GM18507 (cell line): Measurements from ENCODE around the gene FAM120B.
"Not testable (repeated sequence)": the region's sequence is repeated elsewhere in the genome, so short reads cannot be mapped to it uniquely, and the experiment has no call there.

Source experiments
- DNase-seq: peaks from one replicate; pipeline ENCODE4 v3.0.0; 2011; ENCODE audit warnings: low read depth; ENCODE audit not compliant: insufficient read length; ENCODE audit errors: extremely low spot score
- FAIRE-seq: peaks from 2 replicates; lab custom pipeline; 2011; peaks lifted over from hg19 to GRCh38; lab: Jason Lieb, UNC

FAM120B gene, protein sequence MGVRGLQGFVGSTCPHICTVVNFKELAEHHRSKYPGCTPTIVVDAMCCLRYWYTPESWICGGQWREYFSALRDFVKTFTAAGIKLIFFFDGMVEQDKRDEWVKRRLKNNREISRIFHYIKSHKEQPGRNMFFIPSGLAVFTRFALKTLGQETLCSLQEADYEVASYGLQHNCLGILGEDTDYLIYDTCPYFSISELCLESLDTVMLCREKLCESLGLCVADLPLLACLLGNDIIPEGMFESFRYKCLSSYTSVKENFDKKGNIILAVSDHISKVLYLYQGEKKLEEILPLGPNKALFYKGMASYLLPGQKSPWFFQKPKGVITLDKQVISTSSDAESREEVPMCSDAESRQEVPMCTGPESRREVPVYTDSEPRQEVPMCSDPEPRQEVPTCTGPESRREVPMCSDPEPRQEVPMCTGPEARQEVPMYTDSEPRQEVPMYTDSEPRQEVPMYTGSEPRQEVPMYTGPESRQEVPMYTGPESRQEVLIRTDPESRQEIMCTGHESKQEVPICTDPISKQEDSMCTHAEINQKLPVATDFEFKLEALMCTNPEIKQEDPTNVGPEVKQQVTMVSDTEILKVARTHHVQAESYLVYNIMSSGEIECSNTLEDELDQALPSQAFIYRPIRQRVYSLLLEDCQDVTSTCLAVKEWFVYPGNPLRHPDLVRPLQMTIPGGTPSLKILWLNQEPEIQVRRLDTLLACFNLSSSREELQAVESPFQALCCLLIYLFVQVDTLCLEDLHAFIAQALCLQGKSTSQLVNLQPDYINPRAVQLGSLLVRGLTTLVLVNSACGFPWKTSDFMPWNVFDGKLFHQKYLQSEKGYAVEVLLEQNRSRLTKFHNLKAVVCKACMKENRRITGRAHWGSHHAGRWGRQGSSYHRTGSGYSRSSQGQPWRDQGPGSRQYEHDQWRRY

DNA sequence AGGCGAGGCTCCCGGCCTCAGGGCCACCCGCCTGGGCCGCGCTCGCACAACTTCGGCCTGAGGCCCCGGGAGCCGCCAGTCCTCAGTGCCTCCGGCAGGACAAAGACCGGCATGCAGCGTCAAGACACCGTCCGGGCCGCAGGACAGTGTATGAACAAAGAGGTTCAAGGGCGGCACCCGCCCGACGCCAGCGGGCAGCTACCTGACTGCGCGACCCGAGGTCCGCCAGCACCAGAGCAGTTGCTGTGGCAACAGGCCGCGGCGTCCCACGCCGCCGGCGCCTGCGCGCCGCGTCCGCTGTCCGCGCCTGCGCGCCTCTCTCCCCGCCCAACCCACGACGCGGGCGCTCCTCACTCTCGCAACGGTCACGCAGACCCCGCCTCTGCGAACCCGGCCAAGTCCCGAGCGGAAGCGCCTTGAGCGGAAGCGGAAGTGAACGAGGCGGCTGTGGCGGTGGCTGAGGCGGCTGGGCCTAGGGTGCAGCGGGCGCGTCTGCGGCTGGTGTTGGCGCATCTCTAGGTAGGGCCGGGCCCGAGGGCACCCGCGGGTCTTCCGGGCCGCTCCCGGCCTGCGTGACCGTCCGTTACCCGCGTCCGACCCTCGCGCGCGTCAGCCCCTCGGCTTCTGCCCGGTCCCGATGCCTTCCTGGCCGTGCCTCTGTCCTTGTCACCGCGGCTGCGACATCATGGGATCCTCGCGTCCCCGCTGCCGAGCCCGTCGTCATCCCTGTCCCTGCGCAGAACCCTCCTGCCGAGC, at the start of gene FAM120B:
FAM120B (plus strand) TSS at position 435 of the 756 bp plus-strand sequence. CDS start 10,633 bp downstream, outside the sequence.
- FAIRE-seq (peak; percentile 95), DNase-seq (peak; percentile 98)

DNA sequence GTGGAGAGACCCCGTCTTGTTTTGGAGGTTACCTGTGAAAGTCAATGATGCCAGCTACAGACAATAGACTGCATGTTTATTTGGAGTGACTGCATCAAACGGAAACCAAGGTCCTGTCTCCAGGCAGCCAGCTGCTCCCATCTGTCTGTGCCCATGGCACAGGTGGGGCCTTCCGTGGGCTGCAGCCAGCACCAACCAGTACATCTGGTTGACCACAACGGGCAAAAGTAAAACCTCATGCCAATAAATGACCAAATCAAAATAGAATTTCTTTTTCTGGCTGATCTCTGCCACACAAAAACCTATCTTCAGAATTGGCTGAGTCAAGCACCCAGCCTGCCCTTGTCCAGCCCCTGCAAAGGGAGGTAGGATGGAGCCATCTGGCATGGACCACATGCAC, 49.2 kb upstream of the FAM120B start:
- FAIRE-seq (no peak), DNase-seq (no peak)

DNA sequence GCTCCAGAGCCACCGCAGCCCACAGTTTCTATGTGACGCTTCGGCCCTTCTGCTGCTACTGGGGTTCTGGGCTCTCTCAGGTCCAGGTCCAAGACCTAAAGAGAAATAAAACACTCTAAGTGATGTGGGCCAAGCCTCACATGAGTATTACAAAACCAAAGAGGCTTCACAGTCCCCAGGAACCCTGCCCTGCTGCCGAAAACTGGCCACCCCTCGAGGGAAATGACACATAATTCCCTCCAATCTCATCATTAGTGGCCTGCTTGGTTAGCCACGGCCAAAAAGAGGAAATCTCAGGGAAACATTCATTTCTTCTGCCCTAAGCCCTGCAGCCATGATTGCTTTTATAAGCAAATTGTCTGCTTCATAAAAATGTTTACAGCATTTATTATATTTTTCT, 48.2 kb upstream of the FAM120B start:
- DNase-seq (no peak), FAIRE-seq (no peak)

DNA sequence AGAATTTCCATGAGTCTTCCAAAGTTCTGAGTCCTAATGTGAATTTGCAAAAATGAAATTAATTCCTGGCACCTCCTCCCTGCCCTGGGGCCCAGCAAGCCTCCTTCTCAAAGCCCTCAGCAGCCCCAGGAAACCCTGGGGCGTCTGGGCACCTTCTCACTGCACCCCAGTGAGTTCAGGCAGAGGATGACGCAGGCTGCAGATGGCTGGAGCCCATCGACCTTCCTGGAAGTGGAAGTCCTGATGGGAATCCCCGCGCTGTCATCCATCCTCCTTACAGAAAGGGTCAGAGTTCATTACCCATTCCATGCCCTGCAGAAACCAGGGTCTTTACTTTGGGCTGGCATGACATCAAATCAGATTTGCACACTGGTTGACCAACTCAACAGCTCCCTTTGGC, 47.3 kb upstream of the FAM120B start:
- FAIRE-seq: no peak
- no peak for DNase-seq

DNA sequence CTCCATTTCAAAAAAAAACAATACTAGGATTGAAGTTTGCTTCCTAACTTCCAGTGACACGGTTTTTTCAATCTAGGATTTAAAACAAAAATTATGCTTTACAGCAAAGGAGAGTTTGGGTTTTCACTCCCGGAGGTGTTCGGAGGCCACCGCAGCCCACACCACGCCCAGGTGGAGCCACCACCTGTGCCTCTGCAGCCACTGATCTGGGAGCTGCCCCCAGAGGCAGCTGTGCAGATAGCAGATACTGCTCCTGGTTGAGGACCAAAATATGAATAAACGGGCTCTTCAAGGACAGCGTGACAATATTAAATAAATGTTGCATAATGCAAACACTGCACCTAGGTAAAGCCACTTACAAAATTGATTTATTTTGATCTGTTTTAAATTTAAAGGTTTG, 45.9 kb upstream of the FAM120B start:
- DNase-seq (no peak), FAIRE-seq (no peak)

DNA sequence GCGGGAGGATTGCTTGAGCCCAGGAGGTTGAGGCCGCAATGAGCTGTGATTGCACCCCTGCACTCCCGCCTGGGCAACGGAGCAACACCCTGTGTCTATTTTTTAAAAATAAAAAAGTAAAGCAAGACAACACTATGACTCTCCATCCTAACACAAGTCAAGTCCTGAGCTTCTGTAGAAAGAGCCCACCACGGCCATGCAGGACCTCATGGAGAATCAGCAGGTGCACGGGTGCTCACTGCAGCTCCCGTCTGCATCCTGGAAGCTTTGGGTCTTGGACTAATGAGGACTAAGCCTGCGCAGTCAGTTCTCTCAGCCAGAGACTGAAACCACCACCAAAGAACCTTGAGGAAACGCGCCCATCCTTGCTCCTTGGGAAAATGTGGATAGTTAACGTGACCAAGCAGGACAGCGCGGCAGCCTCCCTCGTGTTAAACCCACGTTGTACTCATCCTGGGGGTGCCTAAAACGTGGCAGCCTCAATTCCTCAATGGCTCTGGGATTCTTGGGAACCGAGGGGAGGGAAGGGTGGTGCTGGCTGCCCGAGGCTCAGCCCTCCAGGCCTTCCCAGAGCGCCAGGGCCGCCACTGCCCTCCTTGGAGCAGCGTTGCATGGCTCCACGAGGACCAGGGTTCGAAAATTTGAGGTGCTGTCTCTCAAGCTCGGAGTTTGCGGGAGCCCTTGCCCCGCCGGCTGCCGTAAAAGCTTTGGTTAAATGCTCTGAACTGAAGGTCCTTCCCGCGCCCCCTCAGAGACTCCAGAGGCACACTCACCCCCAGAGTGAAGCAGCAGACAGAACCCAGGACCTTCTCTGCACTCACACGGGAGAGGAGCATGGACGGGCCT, 44.7 kb upstream of the FAM120B start:
- no peak for DNase-seq
- no peak for FAIRE-seq

DNA sequence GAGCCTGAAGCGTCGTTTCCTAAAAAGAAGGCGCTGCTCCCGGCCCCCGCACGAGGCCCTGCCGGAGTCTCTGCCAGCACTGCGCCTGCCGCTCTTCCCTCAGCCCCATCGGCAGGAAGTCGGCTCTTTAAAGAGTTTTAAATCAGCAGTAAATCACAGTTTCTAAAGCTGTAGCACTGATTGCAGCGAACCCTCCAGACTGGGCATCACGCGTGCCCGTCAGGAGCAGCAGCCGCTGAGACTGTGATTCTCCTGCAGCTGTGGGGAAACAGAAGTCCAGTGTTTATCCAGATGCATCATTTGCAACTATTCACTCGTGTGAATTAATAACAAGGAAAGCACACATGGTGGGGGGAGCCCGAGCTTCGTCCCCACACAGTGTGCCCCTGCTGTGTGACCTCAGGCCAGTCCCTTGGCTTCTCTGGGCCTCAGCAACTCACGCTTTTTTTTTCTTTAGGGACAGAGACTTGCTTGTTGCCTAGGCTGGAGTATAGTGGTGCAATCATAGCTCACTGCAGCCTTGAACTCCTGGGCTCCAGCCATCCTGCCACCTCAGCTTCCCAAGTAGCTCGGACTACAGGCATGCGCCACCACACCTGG, 44.0 kb upstream of the FAM120B start:
- no peak for FAIRE-seq
- DNase-seq: no peak

DNA sequence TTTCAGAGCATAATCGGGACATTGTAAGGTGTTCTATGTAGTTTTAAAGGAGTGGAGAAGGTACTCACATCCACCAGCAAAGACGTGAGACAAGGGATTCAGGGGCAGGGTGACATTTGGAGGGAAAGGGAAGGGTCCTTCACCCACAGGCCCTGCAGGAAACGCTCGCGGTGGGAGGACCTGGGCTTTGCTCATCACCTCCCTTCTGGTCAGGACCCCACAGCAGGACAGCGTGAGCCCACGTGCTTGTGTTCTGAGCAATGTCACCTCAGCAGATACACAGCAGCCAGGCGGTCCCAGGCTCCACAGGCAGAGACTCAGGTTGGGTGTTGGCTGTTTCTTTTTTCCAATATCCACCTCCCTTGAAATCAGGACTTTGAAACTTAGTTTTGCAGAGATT, 43.1 kb upstream of the FAM120B start:
- DNase-seq: no peak
- FAIRE-seq: no peak

DNA sequence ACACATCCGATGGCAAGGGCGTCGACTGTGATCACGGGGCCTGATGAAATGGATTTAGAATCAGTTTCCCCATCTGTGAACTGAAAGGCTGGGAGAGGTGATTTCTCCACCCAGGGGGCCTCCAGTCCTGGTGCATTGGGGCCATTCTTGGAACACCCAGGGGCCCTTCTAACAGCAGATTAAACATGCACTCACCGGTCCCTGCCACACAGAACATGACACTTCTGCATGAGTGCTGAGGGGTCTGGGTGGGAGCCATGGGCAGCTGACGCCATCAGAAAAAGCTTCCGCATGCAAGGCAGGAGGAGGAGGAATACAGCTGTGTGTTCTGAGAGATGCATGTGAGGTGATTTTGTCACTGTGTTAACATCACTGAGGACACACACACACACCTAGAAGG, 42.5 kb upstream of the FAM120B start:
- FAIRE-seq: no peak

DNA sequence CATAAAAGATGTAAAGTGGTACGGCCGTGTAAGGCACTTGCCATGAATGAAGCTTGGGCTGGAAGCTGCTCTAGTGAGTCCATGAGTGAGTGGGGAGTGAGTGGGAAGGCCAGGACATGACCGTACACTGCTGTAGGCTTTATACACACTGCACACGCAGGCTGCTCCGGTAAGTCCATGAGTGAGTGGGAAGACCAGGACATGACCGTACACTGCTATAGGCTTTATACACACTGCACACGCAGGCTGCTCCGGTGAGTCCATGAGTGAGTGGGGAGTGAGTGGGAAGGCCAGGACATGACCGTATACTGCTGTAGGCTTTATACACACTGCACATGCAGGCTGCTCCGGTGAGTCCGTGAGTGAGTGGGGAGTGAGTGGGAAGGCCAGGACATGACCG, 41.9 kb upstream of the FAM120B start:
- not testable (repeated sequence) for DNase-seq, FAIRE-seq

More for the DNA sequence above, 42.5 kb upstream of the FAM120B start:
- no peak for DNase-seq

DNA sequence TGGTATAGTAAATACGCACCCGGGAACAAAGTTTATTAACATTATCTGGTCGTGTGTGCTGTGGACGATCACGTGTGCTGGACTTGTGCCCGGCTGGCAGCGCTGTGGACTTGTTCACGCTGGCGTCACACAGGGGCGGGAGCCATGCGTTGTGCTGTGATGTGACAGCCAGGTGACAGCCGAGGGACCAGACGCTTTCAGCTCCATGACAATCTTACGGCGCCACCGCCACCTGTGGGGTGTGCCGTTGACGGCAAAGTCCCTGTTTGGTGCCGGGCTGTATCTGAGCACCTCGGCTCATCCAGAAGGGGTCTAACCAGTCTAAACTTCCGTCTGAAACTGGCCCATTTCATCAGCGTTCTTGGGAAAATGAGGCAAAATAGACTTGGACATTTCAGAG, 40.9 kb upstream of the FAM120B start:
- no peak for FAIRE-seq
- no peak for DNase-seq

DNA sequence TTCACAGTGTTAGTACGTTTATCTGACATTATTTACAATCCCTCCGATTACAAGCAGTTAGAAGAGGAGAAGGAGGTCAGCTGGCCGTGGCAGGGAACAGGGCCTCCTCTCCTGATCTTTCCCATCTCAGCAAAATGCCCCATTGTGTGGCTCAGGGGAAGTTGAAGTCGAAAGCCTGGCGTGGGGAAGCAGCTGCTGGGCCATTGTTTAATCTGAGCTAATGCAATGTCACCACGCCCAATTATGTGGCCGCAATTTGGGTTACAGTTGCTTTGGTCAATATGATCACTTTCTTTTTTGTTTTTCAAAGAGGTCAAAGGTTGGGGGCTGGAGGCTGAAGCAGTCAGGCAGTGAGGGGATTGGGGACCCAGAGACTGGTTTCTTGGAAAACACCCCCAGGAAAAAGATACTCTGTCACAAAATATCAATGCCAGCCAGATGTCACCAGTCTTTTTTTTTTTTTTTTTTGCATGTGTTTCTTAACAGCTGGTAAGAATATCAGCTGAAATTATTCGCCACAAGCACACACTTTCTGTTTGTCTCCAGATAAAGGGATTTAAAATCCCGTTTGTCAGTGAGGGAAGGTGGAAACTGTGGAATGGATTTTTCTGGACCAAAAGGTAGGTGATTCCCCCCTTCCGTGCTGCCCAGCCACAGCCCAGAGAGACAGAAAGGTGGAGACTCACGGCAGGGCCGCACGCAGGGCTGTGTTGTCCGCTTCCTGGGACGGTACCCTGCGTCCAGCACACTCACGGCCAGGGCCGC, 40.3 kb upstream of the FAM120B start:
- FAIRE-seq: no peak
- DNase-seq: no peak

DNA sequence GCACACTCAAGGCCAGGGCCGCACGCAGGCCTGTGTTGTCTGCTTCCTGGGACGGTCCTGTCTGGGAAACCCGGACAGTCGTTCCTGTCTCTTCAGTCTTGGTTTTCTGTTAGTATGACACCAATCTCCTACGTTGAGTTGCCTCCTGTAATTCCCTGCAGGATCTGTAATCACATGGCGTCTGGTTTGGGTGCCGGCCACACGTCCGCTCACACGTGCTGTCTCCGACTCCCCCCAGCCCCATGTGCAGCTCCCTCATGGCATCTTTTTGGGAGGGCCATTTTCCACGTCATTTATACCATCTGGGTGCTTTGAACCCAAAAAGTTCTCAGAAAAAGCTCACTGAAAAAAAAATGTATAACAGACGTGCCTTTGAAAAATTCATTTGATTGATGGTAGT, 38.9 kb upstream of the FAM120B start:
- DNase-seq: no peak
- FAIRE-seq: no peak

DNA sequence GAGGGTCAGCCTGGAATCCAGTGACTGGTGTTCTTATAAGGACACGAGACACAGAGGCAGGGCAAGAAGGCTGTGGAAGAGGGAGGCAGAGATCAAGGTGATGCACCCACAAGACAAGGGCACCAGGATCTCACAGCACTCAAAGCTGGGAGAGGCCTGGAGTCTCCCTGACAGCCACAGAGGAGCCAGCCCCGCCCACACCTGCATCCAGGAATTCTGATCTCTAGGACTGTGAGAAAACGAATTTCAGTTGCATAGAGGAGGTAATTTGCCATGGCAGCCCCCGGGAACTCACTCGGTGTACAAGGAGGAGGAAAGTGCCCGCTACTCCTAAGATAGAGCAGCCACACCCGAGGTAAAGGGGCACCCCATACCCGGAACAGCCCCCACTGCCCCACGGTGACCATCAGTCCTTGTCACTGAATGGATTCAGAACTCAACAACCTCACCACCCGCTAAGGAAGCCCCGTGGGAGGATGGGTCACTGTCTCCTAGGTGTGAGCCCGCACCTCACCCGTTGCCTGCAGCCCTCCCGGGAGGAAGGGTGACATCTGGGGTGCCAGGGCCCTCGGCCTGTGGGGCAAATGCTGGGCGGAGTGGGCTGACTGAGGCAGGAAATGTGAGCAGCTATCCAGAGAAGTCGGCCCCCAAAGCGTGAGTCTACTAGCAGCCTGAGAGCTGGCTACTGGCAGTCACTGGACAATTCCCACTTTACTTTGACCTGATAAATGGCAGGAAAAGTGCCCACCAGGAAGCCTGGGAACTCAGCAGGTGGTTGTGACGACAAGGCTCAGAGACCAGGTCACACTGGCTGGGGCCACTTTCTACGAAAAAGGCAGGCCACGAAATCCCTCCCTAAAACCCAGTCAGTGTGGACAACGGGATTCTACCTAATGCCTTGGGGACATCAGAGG, 38.1 kb upstream of the FAM120B start:
- no peak for FAIRE-seq
- no peak for DNase-seq

DNA sequence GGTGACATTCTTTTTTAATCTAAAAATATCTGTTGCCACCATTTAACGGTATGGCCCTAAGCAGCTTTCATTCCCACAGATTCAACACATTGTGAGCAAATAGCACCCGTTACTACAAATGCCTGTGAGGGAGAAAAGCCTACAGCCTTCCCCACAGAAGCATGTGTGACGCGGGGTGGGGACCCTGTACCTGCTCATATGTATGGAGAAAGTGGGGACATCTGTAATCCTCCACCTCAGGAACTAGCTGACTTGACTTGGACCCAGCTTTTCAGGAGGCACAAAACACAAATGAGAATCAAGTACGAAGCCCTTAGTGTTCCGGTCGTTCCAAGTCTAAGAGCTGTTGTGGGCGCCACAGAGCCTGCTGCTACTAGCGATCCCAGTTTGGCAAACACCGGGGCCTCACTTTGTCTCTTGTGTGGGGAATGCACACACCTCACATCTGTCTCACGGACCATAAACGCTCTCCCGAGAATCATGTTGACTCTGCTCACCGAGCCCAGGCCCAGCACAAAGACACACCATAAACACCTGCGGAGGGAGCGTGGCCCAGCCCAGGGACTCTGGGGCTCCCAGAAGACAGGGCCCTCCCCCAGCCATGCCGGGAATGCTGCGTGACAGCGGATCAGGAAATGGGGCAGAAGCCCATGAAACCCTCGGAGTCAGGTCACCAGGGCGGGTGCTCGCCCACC, 37.3 kb upstream of the FAM120B start:
- DNase-seq: no peak
- no peak for FAIRE-seq

DNA sequence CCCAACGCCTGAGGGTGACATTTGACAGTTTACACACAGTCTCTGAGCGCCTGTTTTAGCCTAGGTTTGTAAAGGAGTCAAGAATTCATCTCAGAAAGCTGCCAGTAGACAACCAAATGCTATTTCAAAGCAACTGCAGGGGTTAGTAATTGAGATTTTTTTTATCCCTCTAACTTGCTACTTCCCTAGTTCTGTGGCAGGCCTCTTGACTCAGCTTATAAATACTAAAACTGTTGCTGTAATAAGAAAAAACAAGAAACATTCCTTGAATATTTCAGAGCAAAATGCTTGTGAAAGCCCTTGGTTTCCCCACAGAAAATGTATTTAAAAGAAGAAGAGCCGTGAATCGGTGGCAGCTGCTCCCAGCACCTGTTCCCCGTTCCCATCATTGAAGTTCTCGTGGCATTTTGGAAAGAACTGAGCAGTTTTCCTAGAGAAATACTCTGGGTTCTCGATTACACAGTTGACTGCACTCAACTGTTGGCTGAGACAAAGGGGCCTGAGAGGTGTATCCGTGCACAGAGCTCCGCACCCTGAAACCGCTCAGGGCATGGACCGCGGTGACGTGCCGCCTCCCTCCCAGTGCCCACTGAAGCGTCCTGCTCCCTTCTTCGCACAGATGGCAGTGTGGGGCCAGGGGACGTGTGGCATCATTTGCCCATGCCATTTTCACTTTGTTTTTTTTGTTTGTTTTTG, 36.6 kb upstream of the FAM120B start:
- DNase-seq (no peak), FAIRE-seq (no peak)
